ENCODE results near the gene SERPIND1. TPM values are rescaled to one million over a fixed set of nuclear protein-coding genes. Genes with fewer than 3 reads are reported as not detected.

Gene SERPIND1
- total RNA-seq, 1 experiment from 2014 or later, result 0.19 TPM

GRCh38 chr22:20805972-20806471, 32.1 kb downstream of the SERPIND1 start:
- DNase-seq (ENCODE audit: low spot score), result peak; percentile 53
- no peaks in the 10 kb centered on the region for H3K4me1 ChIP-seq (ENCODE audit: insufficient read depth, low read length, poor library complexity, severe bottlenecking)
- no peak for TF ChIP-seq EZH2 (IDR thresholded peaks at IDR 0.05; ENCODE audit: borderline replicate concordance, low read depth, low read length, poor library complexity, severe bottlenecking)
- TF ChIP-seq, protein P1, sequence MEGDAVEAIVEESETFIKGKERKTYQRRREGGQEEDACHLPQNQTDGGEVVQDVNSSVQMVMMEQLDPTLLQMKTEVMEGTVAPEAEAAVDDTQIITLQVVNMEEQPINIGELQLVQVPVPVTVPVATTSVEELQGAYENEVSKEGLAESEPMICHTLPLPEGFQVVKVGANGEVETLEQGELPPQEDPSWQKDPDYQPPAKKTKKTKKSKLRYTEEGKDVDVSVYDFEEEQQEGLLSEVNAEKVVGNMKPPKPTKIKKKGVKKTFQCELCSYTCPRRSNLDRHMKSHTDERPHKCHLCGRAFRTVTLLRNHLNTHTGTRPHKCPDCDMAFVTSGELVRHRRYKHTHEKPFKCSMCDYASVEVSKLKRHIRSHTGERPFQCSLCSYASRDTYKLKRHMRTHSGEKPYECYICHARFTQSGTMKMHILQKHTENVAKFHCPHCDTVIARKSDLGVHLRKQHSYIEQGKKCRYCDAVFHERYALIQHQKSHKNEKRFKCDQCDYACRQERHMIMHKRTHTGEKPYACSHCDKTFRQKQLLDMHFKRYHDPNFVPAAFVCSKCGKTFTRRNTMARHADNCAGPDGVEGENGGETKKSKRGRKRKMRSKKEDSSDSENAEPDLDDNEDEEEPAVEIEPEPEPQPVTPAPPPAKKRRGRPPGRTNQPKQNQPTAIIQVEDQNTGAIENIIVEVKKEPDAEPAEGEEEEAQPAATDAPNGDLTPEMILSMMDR (conservative IDR thresholded peaks at IDR 0.05; ENCODE audit: low read depth, low read length), result no peak
- no peak overlapping the region for H3K27ac ChIP-seq (ENCODE audit: low read depth, low read length, poor library complexity, severe bottlenecking)
- no peaks in the 10 kb centered on the region for H3K9me3 ChIP-seq (ENCODE audit: low read depth, low read length, poor library complexity, severe bottlenecking)
- ChIA-PET CTCF (no interaction called here), POLR2A (ENCODE audit: low non-redundant PET) (no interaction called here)
- H3K27me3 ChIP-seq (replicated peaks; ENCODE audit: insufficient read depth, low read depth, low read length, poor library complexity), result no peaks in the 10 kb centered on the region
- H3K4me3 ChIP-seq (ENCODE audit: low read depth, low read length, poor library complexity, severe bottlenecking), result no peak overlapping the region
- intact Hi-C loops (cut with micrococcal nuclease; ENCODE audit: unreplicated experiment), result loop anchor here (10.0 kb wide), 1 partner anchor 139 kb away; no protein-coding TSS in a partner anchor
- H3K36me3 ChIP-seq (ENCODE audit: insufficient read depth, low read length, poor library complexity, severe bottlenecking), result peaks cover 20% of the 10 kb centered on the region
- BruUV-seq (replicated peaks), result no TSS peak

- TF ChIP-seq, protein P1 (conservative IDR thresholded peaks at IDR 0.05; ENCODE audit: low read depth, low read length), result no peak
- peak; percentile 35 for DNase-seq (ENCODE audit: low spot score)
- BruUV-seq (replicated peaks), result no TSS peak
- Histone ChIP-seq H3K9me3 (ENCODE audit: low read depth, low read length, poor library complexity, severe bottlenecking) (no peaks in the 10 kb centered on the region), H3K27ac (ENCODE audit: low read depth, low read length, poor library complexity, severe bottlenecking) (no peak overlapping the region), H3K4me1 (ENCODE audit: insufficient read depth, low read length, poor library complexity, severe bottlenecking) (no peaks in the 10 kb centered on the region), H3K4me3 (ENCODE audit: low read depth, low read length, poor library complexity, severe bottlenecking) (no peak overlapping the region), H3K27me3 (replicated peaks; ENCODE audit: insufficient read depth, low read depth, low read length, poor library complexity) (no peaks in the 10 kb centered on the region), H3K36me3 (ENCODE audit: insufficient read depth, low read length, poor library complexity, severe bottlenecking) (peaks cover 20% of the 10 kb centered on the region)
- ChIA-PET POLR2A (ENCODE audit: low non-redundant PET) (no interaction called here), CTCF (no interaction called here)
- intact Hi-C loops (cut with micrococcal nuclease; ENCODE audit: unreplicated experiment), result loop anchor here (10.0 kb wide), 1 partner anchor 137 kb away; no protein-coding TSS in a partner anchor
These were observed 33.4 kb downstream of the SERPIND1 start for GRCh38 chr22:20807315-20807752.

DNA sequence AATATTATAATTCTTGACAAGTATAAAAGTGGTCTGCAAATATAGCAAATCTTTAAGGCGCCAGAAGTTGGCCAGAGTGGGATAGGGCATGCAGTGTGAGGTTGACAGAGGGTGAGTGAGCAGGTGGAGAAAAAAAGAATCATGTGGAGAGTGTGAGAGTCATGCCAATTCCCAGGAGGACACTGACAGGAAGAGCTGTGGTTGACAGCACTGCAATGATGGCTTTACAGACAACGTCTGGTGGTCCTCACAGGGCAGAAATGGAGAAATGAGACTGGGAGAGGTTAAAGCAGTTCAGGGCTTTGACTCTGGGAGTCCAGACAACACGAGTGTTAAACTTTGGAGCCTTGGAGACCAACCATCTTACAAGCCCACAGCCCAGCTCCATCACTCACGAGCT, 34.9 kb downstream of the SERPIND1 start:
- intact Hi-C loops (cut with micrococcal nuclease; ENCODE audit: unreplicated experiment), result loop anchor here (10.0 kb wide), 1 partner anchor 136 kb away; no protein-coding TSS in a partner anchor
- H3K36me3 ChIP-seq (ENCODE audit: insufficient read depth, low read length, poor library complexity, severe bottlenecking), result peaks cover 15% of the 10 kb centered on the region
- no TSS peak for BruUV-seq (replicated peaks)

More for the DNA sequence above, 34.9 kb downstream of the SERPIND1 start:
- ChIA-PET CTCF (no interaction called here), POLR2A (ENCODE audit: low non-redundant PET) (no interaction called here)
- no peaks in the 10 kb centered on the region for H3K27me3 ChIP-seq (replicated peaks; ENCODE audit: insufficient read depth, low read depth, low read length, poor library complexity)
- TF ChIP-seq, protein P1 (conservative IDR thresholded peaks at IDR 0.05; ENCODE audit: low read depth, low read length), result no peak
- no peak for TF ChIP-seq EZH2 (IDR thresholded peaks at IDR 0.05; ENCODE audit: borderline replicate concordance, low read depth, low read length, poor library complexity, severe bottlenecking)
- no peaks in the 10 kb centered on the region for H3K4me1 ChIP-seq (ENCODE audit: insufficient read depth, low read length, poor library complexity, severe bottlenecking)
- H3K27ac ChIP-seq (ENCODE audit: low read depth, low read length, poor library complexity, severe bottlenecking), result no peak overlapping the region
- no peak overlapping the region for H3K4me3 ChIP-seq (ENCODE audit: low read depth, low read length, poor library complexity, severe bottlenecking)
- no peak for DNase-seq (ENCODE audit: low spot score)
- H3K9me3 ChIP-seq (ENCODE audit: low read depth, low read length, poor library complexity, severe bottlenecking), result no peaks in the 10 kb centered on the region
